Measurements from ENCODE around the gene ARAF. TPM values are rescaled to one million over a fixed set of nuclear protein-coding genes. Genes with fewer than 3 reads are reported as not detected.
"Not testable (repeated sequence)": the region's sequence is repeated elsewhere in the genome, so short reads cannot be mapped to it uniquely, and the experiment has no call there.

The ARAF gene
- total and polyA plus RNA-seq, 10 donors = 32.9 to 97.4 (median 79.3) TPM

- Histone ChIP-seq H3K27ac (no peak overlapping the region), H3K36me3 (no peaks in the 10 kb centered on the region), H3K9me3 (peaks cover 5 to 49% (median 29%) of the 10 kb centered on the region in 8 donors), H3K4me3 (no peak overlapping the region), H3K4me1 (no peaks in the 10 kb centered on the region), H3K27me3 (replicated peaks in 1 of 7) (no peaks in the 10 kb centered on the region)
- WGBS, 5 donors = 64 to 71% (median 69%) methylated on average over 1 of the region's 1 CpG
- no peak for DNase-seq
- intact Hi-C loops (cut with DNase I; ENCODE audit: low total_unique reads) = no loop called here
- TF ChIP-seq CTCF (IDR thresholded peaks at IDR 0.05 in 8 of 11, conservative IDR thresholded peaks at IDR 0.05 in 3 of 11) (no peak), POLR2AphosphoS5 (IDR thresholded peaks at IDR 0.05) (no peak)
Observed at GRCh38 chrX:47595716-47596251, 34.8 kb downstream of the ARAF start.

GRCh38 chrX:47596256-47596655 lies 35.3 kb downstream of the ARAF start:
- WGBS, 5 donors = 74 to 93% (median 83%) methylated on average over 2 of the region's 2 CpGs
- no peaks in the 10 kb centered on the region for H3K36me3 ChIP-seq
- H3K27me3 ChIP-seq (replicated peaks in 1 of 7) = no peaks in the 10 kb centered on the region
- no peak overlapping the region for H3K27ac ChIP-seq
- H3K4me3 ChIP-seq = no peak overlapping the region
- TF ChIP-seq POLR2AphosphoS5 (IDR thresholded peaks at IDR 0.05) (no peak), CTCF (IDR thresholded peaks at IDR 0.05 in 8 of 11, conservative IDR thresholded peaks at IDR 0.05 in 3 of 11) (no peak), POLR2A (IDR thresholded peaks at IDR 0.05) (no peak)
- intact Hi-C loops (cut with DNase I; ENCODE audit: low total_unique reads) = no loop called here
- no peak for DNase-seq
- no peaks in the 10 kb centered on the region for H3K4me1 ChIP-seq
- H3K9me3 ChIP-seq = peaks cover 5 to 50% (median 29%) of the 10 kb centered on the region in 8 donors

GRCh38 chrX:47597222-47597621 lies 36.2 kb downstream of the ARAF start:
- no peak for DNase-seq
- H3K9me3 ChIP-seq = peaks cover 5 to 56% (median 29%) of the 10 kb centered on the region in 8 donors
- TF ChIP-seq POLR2AphosphoS5 (IDR thresholded peaks at IDR 0.05) (no peak), CTCF (IDR thresholded peaks at IDR 0.05 in 8 of 11, conservative IDR thresholded peaks at IDR 0.05 in 3 of 11) (no peak)
- intact Hi-C loops (cut with DNase I; ENCODE audit: low total_unique reads) = no loop called here
- H3K4me1 ChIP-seq = no peaks in the 10 kb centered on the region
- WGBS, 5 donors = 79 to 96% (median 91%) methylated on average over 3 of the region's 3 CpGs
- no peak overlapping the region for H3K4me3 ChIP-seq
- no peaks in the 10 kb centered on the region for H3K36me3 ChIP-seq
- no peaks in the 10 kb centered on the region for H3K27me3 ChIP-seq (replicated peaks in 1 of 7)
- no peak overlapping the region for H3K27ac ChIP-seq

- H3K9me3 ChIP-seq = peaks cover 0 to 38% (median 15%) of the 10 kb centered on the region in 8 donors
- H3K27ac ChIP-seq; DNase-seq; H3K4me3 ChIP-seq; H3K4me1 ChIP-seq; intact Hi-C loops (cut with DNase I; ENCODE audit: low total_unique reads); H3K27me3 ChIP-seq (replicated peaks in 1 of 7); H3K36me3 ChIP-seq: not testable (repeated sequence)
- 89 to 100% (median 95%) methylated on average over 4 of the region's 4 CpGs for WGBS, 5 donors
Observed at GRCh38 chrX:47603125-47603524, 42.1 kb downstream of the ARAF start.

- no peaks in the 10 kb centered on the region for H3K4me1 ChIP-seq
Observed at GRCh38 chrX:47605024-47605423, 44.0 kb downstream of the ARAF start.

More at GRCh38 chrX:47605024-47605423, 44.0 kb downstream of the ARAF start:
- WGBS, 5 donors = 65 to 74% (median 71%) methylated on average over 6 to 9 of the region's 9 CpGs
- no peak for DNase-seq
- intact Hi-C loops (cut with DNase I; ENCODE audit: low total_unique reads) = no loop called here
- Histone ChIP-seq H3K36me3 (no peaks in the 10 kb centered on the region), H3K27ac (no peak overlapping the region), H3K4me3 (no peak overlapping the region), H3K9me3 (peaks cover 0 to 19% (median 5%) of the 10 kb centered on the region in 8 donors), H3K27me3 (replicated peaks in 1 of 7) (no peaks in the 10 kb centered on the region)
- no peak for TF ChIP-seq POLR2AphosphoS5 (IDR thresholded peaks at IDR 0.05)
- no peak for TF ChIP-seq POLR2A (IDR thresholded peaks at IDR 0.05)
- no peak for TF ChIP-seq CTCF (IDR thresholded peaks at IDR 0.05 in 8 of 11, conservative IDR thresholded peaks at IDR 0.05 in 3 of 11)

All from spleen (tissue), 11 donors.